SK-N-SH treated with all-trans-retinoic acid at 6 μM for 48 hours (cell line): ENCODE data around the gene CNTN4.

Experiments used
- ARNTL ChIP-seq: fragments of 450-650 bp; formaldehyde crosslinking; IDR thresholded peaks from 2 replicates; pipeline ENCODE4 v1.5.0; 2020; ENCODE audit warnings: low read depth, mild to moderate bottlenecking, moderate library complexity, borderline replicate concordance
- ISL1 ChIP-seq: fragments of 250-450 bp; sonication (Bioruptor Pico); IDR thresholded peaks from 2 replicates; pipeline ENCODE4 v2.1.2; 2022; ENCODE audit warnings: mild to moderate bottlenecking, moderate library complexity
- PPARA ChIP-seq: fragments of 250-450 bp; sonication (Bioruptor Pico); IDR thresholded peaks from 2 replicates; pipeline ENCODE4 v1.5.0; 2020; ENCODE audit warnings: mild to moderate bottlenecking, borderline replicate concordance
- ZFP30 ChIP-seq: fragments of 450-650 bp; formaldehyde crosslinking; IDR thresholded peaks from 2 replicates; pipeline ENCODE4 v1.5.0; 2022; ENCODE audit warnings: mild to moderate bottlenecking, moderate library complexity
- ZNF70 ChIP-seq: fragments of 450-650 bp; formaldehyde crosslinking; IDR thresholded peaks from 2 replicates; pipeline ENCODE4 v1.5.0; 2020; ENCODE audit warnings: mild to moderate bottlenecking, moderate library complexity
- ZNF8 ChIP-seq: fragments of 450-650 bp; formaldehyde crosslinking; IDR thresholded peaks from 2 replicates; pipeline ENCODE4 v1.5.0; 2020; ENCODE audit warnings: mild to moderate bottlenecking, moderate library complexity
- TF ChIP-seq, protein P1 (sequence below): fragments of 250-450 bp; sonication (Bioruptor Pico); IDR thresholded peaks from 2 replicates; pipeline ENCODE4 v1.5.0; 2020; ENCODE audit warnings: mild to moderate bottlenecking, moderate library complexity
- TF ChIP-seq, protein P2 (sequence below): fragments of 250-450 bp; sonication (Bioruptor Pico); IDR thresholded peaks from 2 replicates; pipeline ENCODE4 v1.8.0; 2021; ENCODE audit warnings: low read depth, mild to moderate bottlenecking, moderate library complexity, borderline replicate concordance
- TF ChIP-seq, protein P3 (sequence below): fragments of 250-450 bp; sonication (Bioruptor Pico); IDR thresholded peaks from 2 replicates; pipeline ENCODE4 v1.8.0; 2020; ENCODE audit warnings: mild to moderate bottlenecking, moderate library complexity, borderline replicate concordance

DNA sequence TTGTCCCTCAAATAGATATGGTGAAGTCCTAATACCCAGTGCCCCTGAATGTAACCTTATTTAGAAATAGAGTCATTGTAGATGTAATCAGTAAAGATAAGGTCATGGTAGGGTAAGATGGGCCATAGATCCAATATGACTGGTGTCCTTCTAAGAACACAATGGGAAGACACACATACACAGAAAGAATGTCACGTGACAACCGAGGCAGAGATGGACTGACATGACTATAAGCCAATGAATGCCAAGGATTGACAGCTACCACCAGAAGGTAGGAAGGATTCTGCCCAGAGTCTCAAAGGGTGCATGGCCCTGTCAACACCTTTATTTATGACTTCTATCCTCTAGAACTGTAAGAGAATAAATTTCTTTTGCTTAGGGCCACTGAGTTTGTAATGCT is 780.4 kb downstream of the CNTN4 start:
- TF ChIP-seq, protein P1, sequence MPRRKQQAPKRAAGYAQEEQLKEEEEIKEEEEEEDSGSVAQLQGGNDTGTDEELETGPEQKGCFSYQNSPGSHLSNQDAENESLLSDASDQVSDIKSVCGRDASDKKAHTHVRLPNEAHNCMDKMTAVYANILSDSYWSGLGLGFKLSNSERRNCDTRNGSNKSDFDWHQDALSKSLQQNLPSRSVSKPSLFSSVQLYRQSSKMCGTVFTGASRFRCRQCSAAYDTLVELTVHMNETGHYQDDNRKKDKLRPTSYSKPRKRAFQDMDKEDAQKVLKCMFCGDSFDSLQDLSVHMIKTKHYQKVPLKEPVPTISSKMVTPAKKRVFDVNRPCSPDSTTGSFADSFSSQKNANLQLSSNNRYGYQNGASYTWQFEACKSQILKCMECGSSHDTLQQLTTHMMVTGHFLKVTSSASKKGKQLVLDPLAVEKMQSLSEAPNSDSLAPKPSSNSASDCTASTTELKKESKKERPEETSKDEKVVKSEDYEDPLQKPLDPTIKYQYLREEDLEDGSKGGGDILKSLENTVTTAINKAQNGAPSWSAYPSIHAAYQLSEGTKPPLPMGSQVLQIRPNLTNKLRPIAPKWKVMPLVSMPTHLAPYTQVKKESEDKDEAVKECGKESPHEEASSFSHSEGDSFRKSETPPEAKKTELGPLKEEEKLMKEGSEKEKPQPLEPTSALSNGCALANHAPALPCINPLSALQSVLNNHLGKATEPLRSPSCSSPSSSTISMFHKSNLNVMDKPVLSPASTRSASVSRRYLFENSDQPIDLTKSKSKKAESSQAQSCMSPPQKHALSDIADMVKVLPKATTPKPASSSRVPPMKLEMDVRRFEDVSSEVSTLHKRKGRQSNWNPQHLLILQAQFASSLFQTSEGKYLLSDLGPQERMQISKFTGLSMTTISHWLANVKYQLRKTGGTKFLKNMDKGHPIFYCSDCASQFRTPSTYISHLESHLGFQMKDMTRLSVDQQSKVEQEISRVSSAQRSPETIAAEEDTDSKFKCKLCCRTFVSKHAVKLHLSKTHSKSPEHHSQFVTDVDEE (CRISPR knock-in tag): no peak
- TF ChIP-seq PPARA (CRISPR knock-in tag) (no peak), ZNF70 (CRISPR knock-in tag) (no peak), ZFP30 (CRISPR knock-in tag) (no peak), ZNF8 (CRISPR knock-in tag) (no peak), ISL1 (CRISPR knock-in tag) (no peak), ARNTL (no peak)
- TF ChIP-seq, protein P2, sequence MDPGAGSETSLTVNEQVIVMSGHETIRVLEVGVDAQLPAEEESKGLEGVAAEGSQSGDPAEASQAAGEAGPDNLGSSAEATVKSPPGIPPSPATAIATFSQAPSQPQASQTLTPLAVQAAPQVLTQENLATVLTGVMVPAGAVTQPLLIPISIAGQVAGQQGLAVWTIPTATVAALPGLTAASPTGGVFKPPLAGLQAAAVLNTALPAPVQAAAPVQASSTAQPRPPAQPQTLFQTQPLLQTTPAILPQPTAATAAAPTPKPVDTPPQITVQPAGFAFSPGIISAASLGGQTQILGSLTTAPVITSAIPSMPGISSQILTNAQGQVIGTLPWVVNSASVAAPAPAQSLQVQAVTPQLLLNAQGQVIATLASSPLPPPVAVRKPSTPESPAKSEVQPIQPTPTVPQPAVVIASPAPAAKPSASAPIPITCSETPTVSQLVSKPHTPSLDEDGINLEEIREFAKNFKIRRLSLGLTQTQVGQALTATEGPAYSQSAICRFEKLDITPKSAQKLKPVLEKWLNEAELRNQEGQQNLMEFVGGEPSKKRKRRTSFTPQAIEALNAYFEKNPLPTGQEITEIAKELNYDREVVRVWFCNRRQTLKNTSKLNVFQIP: no peak
- TF ChIP-seq, protein P3, sequence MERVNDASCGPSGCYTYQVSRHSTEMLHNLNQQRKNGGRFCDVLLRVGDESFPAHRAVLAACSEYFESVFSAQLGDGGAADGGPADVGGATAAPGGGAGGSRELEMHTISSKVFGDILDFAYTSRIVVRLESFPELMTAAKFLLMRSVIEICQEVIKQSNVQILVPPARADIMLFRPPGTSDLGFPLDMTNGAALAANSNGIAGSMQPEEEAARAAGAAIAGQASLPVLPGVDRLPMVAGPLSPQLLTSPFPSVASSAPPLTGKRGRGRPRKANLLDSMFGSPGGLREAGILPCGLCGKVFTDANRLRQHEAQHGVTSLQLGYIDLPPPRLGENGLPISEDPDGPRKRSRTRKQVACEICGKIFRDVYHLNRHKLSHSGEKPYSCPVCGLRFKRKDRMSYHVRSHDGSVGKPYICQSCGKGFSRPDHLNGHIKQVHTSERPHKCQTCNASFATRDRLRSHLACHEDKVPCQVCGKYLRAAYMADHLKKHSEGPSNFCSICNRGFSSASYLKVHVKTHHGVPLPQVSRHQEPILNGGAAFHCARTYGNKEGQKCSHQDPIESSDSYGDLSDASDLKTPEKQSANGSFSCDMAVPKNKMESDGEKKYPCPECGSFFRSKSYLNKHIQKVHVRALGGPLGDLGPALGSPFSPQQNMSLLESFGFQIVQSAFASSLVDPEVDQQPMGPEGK (CRISPR knock-in tag): no peak
